H1 (cell line): ENCODE measurements around the gene PI16. TPM values are rescaled to one million over a fixed set of nuclear protein-coding genes. Genes with fewer than 3 reads are reported as not detected.

Experiments
- ATF2 ChIP-seq: IDR thresholded peaks from 2 replicates; pipeline ENCODE4 v1.6.1; 2012; ENCODE audit warnings: low read length, inconsistent platforms
- JUND ChIP-seq: IDR thresholded peaks from 2 replicates; pipeline ENCODE4 v1.6.1; 2011; ENCODE audit warnings: mild to moderate bottlenecking, improper control_type of control experiment, low read length
- polyA plus RNA-seq, 7 experiments: library from polyadenylated mRNA; depleted of rRNA in 3 of 7; stranded (reverse) in 5 of 7; unstranded in 2 of 7; fragments of >200 nt in 5 of 7; fragments of 200-250 nt in 2 of 7; gene quantifications; 1 replicate in 5 of 7; 2 replicates in 1 of 7; 4 replicates in 1 of 7; pipeline versions ENCODE4 v1.2.1 to v1.2.3, GENCODE V29; 2011 to 2013; ENCODE audit warnings: missing spikeins in 2 of 7, mixed read lengths in 2 of 7
- total RNA-seq: library from RNA; stranded (reverse); fragmentation: NEBNext Ultra II Directional; extraction: Animal tissue kit (Norgen Biotek cat#: 25700); gene quantifications from 2 replicates; pipeline ENCODE4 v1.2.1, GENCODE V29; 2021

PI16 gene
- total and polyA plus RNA-seq, 2 of the 8 experiments (the other 6 are each of a cell fraction or from before 2014, with no cell fraction given), result 0.05 TPM; not detected in 1

DNA sequence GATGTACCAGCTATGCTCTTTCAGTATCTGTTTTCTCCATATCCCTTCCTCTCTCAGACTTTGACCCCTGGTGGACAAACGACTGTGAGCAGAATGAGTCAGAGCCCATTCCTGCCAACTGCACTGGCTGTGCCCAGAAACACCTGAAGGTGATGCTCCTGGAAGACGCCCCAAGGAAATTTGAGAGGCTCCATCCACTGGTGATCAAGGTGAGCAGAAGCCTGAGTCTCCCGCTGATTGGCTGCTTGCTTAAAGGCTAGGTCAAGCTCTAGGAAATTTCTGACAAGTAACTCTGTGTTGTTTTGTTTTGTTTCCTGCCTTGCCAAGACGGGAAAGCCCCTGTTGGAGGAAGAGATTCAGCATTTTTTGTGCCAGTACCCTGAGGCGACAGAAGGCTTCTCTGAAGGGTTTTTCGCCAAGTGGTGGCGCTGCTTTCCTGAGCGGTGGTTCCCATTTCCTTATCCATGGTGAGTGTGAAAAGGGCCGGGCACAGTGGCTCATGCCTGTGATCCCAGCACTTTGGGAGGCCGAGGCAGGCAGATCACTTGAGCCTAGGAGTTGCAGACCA is 40.2 kb upstream of the PI16 start (continued):
- TF ChIP-seq ATF2 (0 out of 2 replicates have a peak, but pooled peaks have one; percentile 45), JUND (peak; percentile 79)
- TF ChIP-seq, all 59 proteins: peak for 6
